ENCODE results near the gene PFN3.

PFN3 gene

GRCh38 chr5:177388521-177389052 lies 11.9 kb downstream of the PFN3 start:
- no peak for TF ChIP-seq CTCF (IDR thresholded peaks at IDR 0.05; ENCODE audit: low read depth, low read length, poor library complexity, severe bottlenecking)
- TF ChIP-seq EZH2phosphoT487 (IDR thresholded peaks at IDR 0.05; ENCODE audit: borderline replicate concordance, low read length), result no peak
- H3K9me2 ChIP-seq (replicated peaks; ENCODE audit: control insufficient read depth, low read length), result no peaks in the 10 kb centered on the region
- H3K4me3 ChIP-seq (ENCODE audit: low read length), result peak overlapping the region; percentile 49
- H3K27me3 ChIP-seq (ENCODE audit: control insufficient read depth, low read length), result peaks cover 8% of the 10 kb centered on the region; the same call in 1 of the 2 replicates
- H3F3A ChIP-seq (ENCODE audit: control insufficient read depth, insufficient read depth), result peaks cover 13% of the 10 kb centered on the region
- H3K4me2 ChIP-seq (ENCODE audit: low read length), result peak overlapping the region; percentile 67
- H3K79me2 ChIP-seq (ENCODE audit: control insufficient read depth, low read length), result no peaks in the 10 kb centered on the region
- H4K20me1 ChIP-seq (ENCODE audit: control insufficient read depth, insufficient read depth, low read depth, low read length), result no peaks in the 10 kb centered on the region
- H3K4me1 ChIP-seq (ENCODE audit: control insufficient read depth, low read length), result peaks cover 60% of the 10 kb centered on the region
- no peaks in the 10 kb centered on the region for H3K36me3 ChIP-seq (ENCODE audit: control insufficient read depth, low read length)
- no peaks in the 10 kb centered on the region for H3K9me3 ChIP-seq (ENCODE audit: control insufficient read depth, insufficient read depth, low read length)
- H3K27ac ChIP-seq (ENCODE audit: low read depth, low read length), result peak overlapping the region; percentile 65

DNA sequence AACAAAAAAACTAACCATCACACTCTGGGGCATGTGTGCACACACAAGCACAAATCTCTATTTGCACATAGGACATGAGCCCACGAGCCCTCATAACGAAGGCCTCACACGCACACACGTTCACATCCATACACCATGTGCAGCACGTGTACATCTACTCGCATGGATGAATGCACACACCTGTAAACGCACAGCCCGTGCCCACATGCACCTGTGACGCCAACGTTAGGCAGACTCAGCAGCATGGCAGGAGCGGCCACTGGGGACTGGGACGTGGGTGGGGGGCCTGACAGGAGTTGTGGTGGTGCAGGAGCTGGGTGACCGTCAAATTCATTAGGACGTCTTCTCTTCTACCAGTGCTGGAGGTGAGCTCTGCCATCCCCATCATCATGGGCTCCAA lies 13.1 kb downstream of the PFN3 start:
- TF ChIP-seq CTCF (IDR thresholded peaks at IDR 0.05; ENCODE audit: low read depth, low read length, poor library complexity, severe bottlenecking) (no peak), EZH2phosphoT487 (IDR thresholded peaks at IDR 0.05; ENCODE audit: borderline replicate concordance, low read length) (no peak)
- Histone ChIP-seq H3K4me1 (ENCODE audit: control insufficient read depth, low read length) (peaks cover 50% of the 10 kb centered on the region), H3K79me2 (ENCODE audit: control insufficient read depth, low read length) (no peaks in the 10 kb centered on the region), H3K27ac (ENCODE audit: low read depth, low read length) (no peak overlapping the region), H4K20me1 (ENCODE audit: control insufficient read depth, insufficient read depth, low read depth, low read length) (no peaks in the 10 kb centered on the region), H3K4me2 (ENCODE audit: low read length) (peak overlapping the region; percentile 48), H3K9me2 (replicated peaks; ENCODE audit: control insufficient read depth, low read length) (no peaks in the 10 kb centered on the region), H3K9me3 (ENCODE audit: control insufficient read depth, insufficient read depth, low read length) (no peaks in the 10 kb centered on the region), H3K36me3 (ENCODE audit: control insufficient read depth, low read length) (no peaks in the 10 kb centered on the region), H3K4me3 (ENCODE audit: low read length) (peak overlapping the region; percentile 33; the same call in 1 of the 2 replicates), H3K27me3 (ENCODE audit: control insufficient read depth, low read length) (peaks cover 19% of the 10 kb centered on the region; the same call in 1 of the 2 replicates), H3F3A (ENCODE audit: control insufficient read depth, insufficient read depth) (peaks cover 13% of the 10 kb centered on the region)

DNA sequence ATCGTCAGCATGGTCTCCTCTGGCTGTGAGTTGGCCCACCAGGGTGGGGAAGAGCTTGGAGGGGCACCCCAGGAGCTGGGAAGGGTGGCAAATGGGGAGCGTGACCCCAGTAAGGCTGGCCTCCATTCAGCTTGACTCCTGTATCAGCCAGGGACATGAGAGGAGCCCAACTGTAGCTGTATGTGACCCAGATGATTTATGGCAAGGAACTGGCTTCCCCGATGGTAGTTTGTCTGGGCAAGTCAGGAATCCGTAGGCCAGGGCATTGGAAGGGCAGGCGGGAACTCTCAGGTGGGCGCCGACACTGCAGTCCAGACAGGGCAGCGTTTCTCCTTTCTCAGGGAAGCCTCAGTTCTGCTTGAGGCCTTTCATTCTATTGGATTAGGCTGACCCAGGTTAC lies 13.9 kb downstream of the PFN3 start:
- no peak overlapping the region for H3K4me3 ChIP-seq (ENCODE audit: low read length)
- H3K79me2 ChIP-seq (ENCODE audit: control insufficient read depth, low read length), result no peaks in the 10 kb centered on the region
- H3K9me3 ChIP-seq (ENCODE audit: control insufficient read depth, insufficient read depth, low read length), result no peaks in the 10 kb centered on the region
- TF ChIP-seq CTCF (IDR thresholded peaks at IDR 0.05; ENCODE audit: low read depth, low read length, poor library complexity, severe bottlenecking) (no peak), EZH2phosphoT487 (IDR thresholded peaks at IDR 0.05; ENCODE audit: borderline replicate concordance, low read length) (no peak)
- H3F3A ChIP-seq (ENCODE audit: control insufficient read depth, insufficient read depth), result peaks cover 13% of the 10 kb centered on the region
- H3K4me1 ChIP-seq (ENCODE audit: control insufficient read depth, low read length), result peaks cover 50% of the 10 kb centered on the region
- H4K20me1 ChIP-seq (ENCODE audit: control insufficient read depth, insufficient read depth, low read depth, low read length), result no peaks in the 10 kb centered on the region
- no peak overlapping the region for H3K27ac ChIP-seq (ENCODE audit: low read depth, low read length)
- H3K36me3 ChIP-seq (ENCODE audit: control insufficient read depth, low read length), result no peaks in the 10 kb centered on the region
- peak overlapping the region; percentile 48; the same call in 1 of the 2 replicates for H3K4me2 ChIP-seq (ENCODE audit: low read length)
- peaks cover 21% of the 10 kb centered on the region; the same call in 1 of the 2 replicates for H3K27me3 ChIP-seq (ENCODE audit: control insufficient read depth, low read length)
- no peaks in the 10 kb centered on the region for H3K9me2 ChIP-seq (replicated peaks; ENCODE audit: control insufficient read depth, low read length)

Data from DOHH2 (cell line).